HG03521 (cell line): ENCODE results near the gene LRRC4C.

ENCODE experiments used
- ATAC-seq: cut with Tn5 transposase; IDR thresholded peaks from one replicate; pipeline ENCODE4 v1.9.1; 2021; ENCODE audit warnings: mild to moderate bottlenecking, moderate library complexity; ENCODE audit not compliant: unreplicated experiment

Gene LRRC4C

DNA sequence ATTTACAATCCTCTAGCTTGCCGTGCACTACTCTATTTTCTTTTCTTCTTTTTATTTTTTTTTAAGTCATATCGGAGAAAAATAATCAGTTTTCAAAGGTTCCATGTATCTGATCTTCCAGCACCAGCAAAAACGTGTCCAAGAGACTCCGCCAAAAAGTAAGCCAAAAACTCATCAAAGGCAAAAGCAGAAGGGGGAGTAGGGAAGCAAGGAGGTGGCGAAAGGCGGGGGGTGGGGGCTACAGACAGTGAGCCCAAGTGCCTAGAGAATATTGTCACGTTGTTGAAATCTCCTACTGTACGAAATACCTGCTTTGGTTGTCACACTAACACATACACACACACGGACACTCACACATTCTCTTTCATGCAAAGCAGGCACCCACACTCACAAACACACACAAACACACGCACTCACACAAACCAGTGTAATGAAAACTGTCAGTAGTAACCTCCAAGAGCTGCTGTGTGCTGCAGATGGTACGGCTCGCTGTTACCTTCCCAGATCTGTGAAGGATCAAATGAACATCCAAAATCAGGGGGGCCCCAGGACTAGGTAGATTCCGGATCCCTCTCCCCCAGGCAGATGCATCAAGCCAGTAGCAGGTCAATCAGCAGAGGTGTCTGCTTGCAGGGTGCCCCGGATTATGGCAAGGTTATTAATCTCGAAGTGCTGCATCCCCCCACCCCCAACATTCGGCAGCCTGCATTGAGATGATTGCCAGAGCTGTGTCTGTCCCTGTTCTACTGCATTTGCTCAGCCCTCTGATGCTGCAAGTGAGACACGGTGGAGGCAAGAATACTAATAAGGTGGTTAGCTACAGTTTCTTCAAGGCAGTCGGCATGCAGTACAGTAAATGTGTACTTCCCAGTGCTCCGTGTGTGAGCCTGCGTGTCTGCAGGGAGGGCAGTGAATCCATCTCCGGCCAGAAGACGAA, at the start of gene LRRC4C:
Gene LRRC4C (minus strand): TSS at position 188 of the 937 bp plus-strand sequence.
- ATAC-seq = no peak

DNA sequence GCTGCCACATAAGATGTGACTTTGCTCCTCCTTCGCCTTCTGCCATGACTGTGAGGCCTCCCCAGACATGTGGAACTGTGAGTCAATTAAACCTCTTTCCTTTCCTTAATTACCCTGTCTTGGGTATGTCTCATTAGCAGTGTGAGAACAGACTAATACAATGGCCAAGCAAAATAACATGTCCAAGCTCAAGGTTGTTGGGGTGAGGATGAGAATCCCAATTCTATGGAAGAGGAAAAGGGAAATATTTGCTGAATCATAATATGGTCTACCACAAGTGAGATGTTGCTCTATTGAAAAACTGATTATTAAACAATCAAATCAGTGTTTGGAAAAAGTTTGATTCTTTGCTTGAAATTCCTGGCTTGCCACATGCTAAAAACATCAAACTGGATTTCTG, 48.7 kb upstream of the LRRC4C start:
- no peak for ATAC-seq

DNA sequence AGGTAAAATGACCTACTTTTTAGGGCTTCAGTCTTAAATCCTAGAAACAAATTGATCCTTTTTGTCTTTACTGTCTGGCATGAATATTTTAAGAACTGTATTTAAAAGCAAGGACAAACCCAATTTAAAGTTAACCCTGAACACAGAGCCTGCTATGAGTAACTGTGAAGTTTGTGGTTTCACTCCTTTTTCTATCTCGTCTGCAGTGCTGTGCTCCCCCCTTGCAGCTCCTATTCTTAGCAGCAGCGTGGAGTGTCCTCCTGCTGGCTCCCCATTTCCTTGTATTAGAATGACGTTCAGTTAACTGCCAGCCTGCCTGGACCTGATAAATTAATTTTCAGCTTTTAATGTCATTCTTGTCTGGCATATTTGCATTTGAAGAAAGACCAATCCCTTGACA, 40.0 kb upstream of the LRRC4C start:
- no peak for ATAC-seq

GRCh38 chr11:41498726-41499125, 39.3 kb upstream of the LRRC4C start:
- ATAC-seq = no peak

DNA sequence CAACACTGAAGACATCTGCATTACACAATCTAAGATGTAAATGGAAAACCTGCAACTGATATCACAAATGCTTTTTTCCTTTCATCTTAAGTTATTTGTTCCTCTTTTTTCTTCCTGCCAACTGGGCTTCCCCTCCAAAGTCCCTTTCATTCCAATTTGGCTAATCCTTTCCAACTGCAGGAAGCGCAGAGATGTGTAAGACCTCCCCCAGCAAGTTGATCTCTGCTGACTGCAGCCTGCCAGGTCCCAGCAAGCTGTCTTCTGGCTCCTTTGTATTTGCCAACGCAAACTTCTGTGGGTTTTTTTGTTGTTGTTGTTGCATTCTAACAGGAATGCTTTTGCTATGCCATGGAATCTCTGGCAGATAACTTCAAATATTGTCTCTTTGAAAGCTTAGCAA, 38.5 kb upstream of the LRRC4C start:
- ATAC-seq = no peak

DNA sequence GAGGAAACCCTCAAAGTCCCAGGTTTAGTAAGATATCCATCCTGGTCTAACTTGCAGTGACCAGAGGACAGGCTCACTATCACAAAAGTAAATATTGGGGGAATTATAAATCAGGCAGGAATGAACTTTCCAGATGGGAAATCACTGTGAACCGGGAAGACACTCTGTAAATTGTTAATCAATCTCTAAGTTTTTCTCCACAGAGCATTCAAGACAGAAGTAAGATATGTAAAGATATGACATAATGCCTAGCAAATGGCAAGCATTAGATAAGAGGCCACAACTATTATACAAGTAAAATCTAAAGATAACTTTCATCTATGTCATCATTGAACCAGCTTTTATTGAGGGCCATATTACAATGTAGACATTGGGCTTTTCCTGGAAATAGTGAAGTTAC, 35.3 kb upstream of the LRRC4C start:
- no peak for ATAC-seq

- no peak for ATAC-seq
These were observed 27.0 kb upstream of the LRRC4C start for GRCh38 chr11:41486424-41486823.

DNA sequence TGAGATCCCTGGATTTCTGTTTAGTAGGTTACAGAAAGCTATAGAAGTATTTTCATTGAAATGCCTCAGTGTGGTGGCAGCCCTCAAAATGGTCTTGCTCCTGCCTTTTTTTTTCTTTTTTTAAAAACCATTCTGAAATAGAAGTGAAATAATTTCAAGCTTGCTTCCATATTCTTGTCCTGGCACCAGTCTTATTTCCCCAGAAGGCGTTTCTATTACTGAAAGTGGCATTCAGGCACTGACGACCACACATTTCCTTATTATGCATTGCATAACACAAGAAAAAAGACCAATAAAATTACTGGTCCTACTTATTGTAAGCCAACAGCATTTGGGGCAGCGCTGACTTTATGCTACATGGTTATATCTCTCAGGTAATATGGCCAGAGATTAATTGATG, 24.5 kb upstream of the LRRC4C start:
- no peak for ATAC-seq

GRCh38 chr11:41479179-41479578, 19.7 kb upstream of the LRRC4C start:
- no peak for ATAC-seq

DNA sequence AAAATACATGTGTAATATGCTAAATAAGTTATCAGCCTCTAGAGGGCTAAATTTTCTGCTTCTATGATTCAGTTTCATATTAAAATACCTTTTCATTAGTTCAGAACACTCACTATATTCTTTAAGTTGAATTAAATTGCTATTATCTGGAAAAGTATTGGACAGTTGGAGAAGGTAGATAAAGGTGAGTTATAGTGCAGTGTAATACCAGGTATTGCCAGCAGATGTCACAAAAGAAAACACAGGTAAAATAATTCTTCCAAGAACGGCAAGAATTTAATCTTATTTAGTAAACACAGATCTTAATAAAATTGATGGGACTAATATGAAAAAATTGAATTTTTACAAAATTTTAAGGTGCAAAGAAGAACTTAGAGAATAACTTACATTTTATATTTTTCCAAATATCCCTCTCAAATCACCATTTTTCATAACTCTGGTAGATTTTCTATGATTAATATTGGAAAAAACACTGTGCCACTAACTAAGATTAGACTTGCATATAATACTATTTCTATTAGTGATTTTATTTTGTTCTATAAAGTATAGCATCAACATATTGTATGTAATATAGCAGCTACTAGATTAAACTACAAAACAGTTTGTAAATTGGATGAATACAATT, 1.7 kb upstream of the LRRC4C start:
- no peak for ATAC-seq

- ATAC-seq = no peak
These were observed 811 bp downstream of the LRRC4C start for GRCh38 chr11:41458641-41459040.

DNA sequence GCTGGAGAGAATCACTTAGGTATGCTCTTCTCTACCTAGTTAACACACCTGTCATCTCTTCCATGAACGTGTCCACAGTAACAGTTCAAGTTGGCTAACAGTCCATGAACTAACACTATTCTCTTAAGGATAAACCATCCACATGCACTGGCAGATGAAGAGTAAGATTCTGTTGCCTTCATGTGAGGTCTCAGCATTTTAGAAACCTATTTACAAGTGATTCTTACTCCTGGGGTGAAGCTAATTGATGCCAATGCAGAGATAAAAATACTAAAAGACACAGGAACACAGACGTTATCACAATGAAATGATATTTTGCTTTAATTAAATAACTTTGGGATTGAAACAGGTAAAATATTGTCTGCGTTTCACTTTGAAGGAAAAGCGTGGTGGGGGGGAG, 1.3 kb downstream of the LRRC4C start:
- no peak for ATAC-seq

DNA sequence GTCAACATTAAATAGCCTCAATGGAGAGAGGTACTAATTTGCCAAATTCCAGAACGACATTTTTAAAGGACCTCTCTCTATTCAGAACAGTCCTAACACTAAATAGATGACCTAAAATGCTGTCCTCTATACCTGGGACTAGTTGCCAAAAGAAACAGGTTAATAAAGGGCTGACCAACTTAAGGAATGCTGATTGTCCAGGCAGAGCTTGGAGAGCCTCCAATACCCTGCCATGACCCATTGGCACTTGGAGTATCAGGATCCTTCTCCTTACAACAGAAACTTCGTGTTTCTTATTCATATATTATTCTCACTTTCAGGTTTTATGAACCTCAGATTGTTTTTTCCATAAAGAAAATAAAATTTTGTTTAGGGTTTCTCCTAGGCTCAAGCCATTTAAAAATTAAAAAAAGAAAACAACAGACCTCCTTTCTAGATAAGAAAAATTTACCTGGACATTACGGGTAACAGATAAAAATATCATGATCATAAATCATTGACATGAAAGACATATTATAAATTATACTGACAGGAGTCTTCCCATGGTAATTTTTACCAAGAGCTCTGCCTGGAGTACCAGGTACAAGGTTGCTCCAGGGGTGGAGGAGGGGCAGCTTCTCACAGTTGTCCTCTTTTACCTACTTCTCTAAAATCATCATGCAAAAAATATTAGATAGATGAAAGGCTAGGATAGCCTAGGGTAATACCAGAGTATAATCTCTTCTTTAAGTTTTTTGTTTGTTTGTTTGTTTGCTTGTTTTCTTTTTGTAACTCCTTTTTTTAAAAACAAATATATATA, 2.0 kb downstream of the LRRC4C start:
- no peak for ATAC-seq

GRCh38 chr11:41456269-41456668, 3.2 kb downstream of the LRRC4C start:
- no peak for ATAC-seq

- no peak for ATAC-seq
These were observed 8.4 kb downstream of the LRRC4C start for GRCh38 chr11:41451011-41451410.

- ATAC-seq = no peak
These were observed 9.9 kb downstream of the LRRC4C start for GRCh38 chr11:41449483-41450050.

- ATAC-seq = no peak
These were observed 12.9 kb downstream of the LRRC4C start for GRCh38 chr11:41446566-41446965.

DNA sequence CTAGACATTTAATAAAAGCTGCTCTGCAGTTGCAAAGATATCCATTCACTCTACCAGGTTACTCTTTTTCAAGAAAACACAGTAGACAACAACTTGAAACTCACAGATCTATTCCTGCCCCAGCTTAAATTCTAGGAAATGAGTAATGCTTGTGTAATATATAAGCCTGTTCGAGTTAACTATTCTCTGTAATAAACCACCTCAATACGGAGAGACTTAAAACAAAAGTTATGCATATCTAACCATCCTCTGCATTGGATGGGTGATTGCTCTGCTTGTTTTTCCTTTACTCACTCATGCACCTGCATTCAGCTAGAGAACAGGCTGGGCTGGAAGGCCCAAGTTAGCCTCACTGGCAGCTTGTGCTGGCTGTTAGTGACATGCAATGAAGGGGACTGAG, 13.3 kb downstream of the LRRC4C start:
- no peak for ATAC-seq

DNA sequence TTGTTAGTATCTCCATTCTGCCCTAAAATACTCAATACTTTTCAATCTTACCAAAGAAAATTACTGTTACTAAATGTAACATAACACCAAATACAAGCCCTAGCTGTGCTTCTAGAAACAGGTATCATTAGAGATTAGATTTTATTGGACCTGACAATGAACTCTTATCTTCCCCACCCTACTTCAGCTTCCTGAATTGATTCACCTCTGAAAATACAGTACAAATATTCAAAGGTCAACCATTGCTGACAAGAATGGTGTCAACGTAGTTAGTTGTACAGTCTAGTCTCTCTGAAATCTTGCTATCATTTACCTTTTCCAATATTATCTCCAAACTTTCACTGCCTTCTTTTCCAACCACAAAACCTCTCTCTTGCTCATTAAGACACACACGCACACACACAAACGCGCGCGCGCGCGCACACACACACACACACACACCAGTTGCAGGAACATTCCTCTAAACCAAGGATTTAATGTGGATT, 22.4 kb downstream of the LRRC4C start:
- no peak for ATAC-seq

- ATAC-seq = no peak
These were observed 23.9 kb downstream of the LRRC4C start for GRCh38 chr11:41435531-41435930.

- no peak for ATAC-seq
These were observed 27.7 kb downstream of the LRRC4C start for GRCh38 chr11:41431784-41432183.
